ENCODE data around the gene HSDL2.
"Not testable (repeated sequence)": the region's sequence is repeated elsewhere in the genome, so short reads cannot be mapped to it uniquely, and the experiment has no call there.

HSDL2 gene

DNA sequence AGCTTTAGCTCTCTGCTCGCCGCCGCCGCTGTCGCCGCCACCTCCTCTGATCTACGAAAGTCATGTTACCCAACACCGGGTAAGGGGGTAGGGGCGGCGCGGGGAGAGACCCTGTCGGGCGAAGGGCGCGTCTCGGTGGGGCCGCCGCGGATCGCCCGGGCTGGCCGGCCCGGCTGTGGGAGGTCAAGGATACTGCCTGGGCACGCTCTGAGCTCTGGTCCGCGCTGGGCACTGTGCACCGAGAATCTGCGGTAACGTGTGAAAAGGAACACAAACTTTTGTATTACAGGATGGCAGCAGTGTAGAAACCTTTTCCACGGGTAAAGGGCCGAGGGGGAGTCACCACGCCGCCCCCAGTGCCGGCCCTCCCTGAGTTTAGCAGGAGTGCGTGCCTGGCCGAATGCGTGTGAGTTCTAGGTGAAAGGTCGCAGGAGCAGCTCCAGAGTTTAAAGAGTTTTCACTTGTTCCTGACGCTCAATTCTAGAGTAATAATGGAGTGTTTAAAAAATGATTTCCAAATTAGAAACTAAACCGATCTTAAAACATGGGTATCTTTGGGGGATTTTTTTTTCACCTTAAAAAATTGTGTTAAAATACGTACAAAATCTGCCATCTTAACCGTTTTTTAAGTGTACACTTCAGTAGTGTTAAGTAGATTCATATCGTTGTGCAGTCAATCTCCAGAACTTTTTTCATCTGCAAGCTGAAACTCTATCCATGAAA is at the start of gene HSDL2:
Gene HSDL2, plus strand, starts transcription at position 7 of the 723 bp plus-strand sequence. Its CDS starts 56 bp downstream, at position 63.
- peak; percentile 52 for DNase-seq

DNA sequence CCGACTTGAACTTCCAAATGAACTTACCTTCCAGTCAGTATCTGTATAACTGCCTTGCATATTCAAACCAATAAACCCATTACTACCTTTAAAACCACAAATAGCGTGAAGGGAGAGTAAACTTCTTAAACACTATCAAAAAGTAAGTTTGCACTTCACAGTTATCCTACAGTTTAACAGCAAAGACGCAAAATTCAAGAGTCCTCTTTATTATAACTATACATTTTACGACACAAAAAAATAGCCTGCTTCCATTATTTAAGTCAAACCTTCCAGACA is 48.3 kb upstream of the HSDL2 start:
- DNase-seq = no peak

DNA sequence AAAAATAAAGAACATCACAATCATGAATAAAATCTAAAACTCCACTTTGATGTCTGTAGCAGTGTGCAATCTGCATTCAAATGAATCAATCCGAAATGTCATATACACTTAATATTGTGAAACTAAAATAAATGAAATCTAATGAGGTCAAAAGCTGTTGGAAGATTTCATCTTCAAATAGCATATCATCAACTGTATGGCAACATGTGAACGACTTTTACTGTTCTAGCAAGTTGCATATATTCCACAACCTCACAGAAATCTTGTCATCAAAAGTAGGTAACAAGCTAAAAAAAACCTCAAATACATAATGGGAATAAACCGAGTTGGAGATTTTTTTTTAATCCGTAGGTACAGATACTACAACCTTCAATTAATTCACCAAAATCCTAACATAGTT is 47.7 kb upstream of the HSDL2 start:
- DNase-seq = peak; percentile 30

DNA sequence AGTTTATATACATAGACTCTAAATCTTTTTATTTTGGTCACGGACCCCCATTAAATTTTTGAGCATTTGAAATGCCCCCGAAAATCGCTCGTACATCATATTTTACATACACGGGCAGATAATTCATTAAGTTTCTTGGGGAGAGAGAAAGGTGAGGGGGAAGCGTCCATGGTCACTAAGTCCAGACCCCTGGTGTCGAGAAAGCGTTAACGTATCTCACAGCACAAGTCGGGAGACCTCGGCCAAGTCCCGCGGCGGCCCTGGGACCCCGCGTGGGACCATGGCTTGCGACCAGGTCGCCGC is 47.3 kb upstream of the HSDL2 start:
- DNase-seq = no peak

DNA sequence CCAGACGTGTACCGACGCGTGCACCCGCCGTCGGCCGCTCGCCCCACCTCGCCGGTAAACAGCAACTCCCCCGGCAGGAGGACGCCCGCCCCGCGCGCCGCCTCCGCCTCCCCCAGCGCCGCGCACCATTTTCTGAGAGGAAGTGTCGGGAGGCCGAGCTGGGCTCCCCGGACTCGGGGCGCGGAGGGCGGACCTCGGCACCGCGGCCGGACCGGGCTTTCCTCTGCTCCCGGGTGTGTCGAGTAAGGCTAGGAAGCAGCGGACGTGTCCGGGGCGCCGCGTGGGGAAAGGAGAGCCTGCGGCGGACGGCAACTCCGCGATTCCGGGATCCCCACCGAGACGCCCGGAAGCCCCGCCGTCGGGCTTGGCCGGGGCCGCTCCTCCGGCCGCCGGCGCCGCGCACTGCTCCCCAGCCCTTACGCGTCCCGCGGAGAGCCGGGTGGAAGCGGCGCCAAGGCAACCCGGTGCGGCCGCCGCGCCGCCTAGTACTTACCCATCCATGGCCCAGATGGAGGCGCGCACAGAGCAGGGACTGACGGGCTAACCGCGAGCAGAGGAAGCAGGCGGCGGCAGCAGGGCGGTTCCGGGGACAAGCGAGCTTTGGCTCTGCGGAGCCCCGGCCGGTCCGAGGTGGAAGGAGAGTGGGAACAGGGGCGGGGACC is 46.8 kb upstream of the HSDL2 start, which contains the start of gene PTBP3:
Gene PTBP3, minus strand, starts transcription at position 643 of the 662 bp plus-strand sequence. CDS start 35,754 bp downstream, outside the sequence.
- peak; percentile 62 for DNase-seq

DNA sequence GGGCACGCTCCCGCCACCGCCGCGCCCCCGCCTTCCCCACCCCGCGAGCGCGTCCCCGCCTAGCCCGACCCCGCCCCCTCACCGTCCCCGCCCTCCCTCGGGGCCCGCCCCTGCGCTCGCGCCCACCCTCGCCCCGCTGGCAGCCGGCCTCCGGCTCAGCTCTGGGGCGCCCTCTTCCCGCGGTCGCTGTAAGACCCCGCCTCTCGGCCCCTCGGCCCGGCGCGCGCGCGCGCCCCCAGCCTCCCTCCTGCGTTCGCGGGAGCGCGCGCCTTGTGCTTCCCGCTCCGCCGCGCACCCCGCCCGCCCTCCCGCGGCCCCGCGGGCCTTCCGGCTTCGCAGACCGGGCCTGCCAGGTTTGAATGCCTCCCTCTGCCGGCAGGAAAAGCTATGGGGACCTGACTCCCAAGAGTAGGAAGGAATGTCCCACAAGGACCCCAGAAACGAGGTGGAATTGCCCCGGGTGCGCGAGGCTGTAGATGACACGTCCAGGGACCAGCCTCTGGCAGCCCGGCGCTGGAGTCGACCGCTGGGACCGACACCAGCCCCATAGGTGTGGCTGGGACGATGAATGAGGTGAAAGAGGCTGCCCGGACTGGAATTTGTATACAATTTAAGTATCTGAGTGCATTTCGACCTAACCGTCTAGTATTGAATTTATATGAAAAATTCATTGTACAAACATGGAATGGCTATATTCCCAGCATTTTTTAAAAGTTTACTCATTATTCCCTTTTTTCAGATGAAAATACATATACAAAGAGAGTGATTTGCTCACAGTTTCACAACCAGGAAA is 46.1 kb upstream of the HSDL2 start:
- DNase-seq = peak; percentile 89

DNA sequence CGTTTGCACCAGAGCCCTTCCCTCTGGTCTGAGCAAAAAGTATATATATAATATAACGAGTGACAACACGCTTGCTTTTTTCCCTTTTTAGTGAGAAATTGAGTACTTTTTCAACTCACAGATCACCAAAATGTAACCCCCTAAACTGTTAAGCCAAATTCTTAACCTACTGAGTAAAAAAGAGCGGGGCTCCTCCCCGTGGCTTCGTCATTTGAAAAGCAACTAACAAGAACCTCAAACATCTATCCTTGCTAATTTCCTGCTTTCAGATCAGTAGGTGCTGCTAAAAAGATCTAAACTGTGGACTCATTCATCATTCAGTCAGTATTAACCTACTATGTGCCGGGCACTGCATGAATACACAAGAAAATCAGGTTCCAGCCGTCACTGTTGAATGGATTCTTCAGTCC is 45.5 kb upstream of the HSDL2 start:
- no peak for DNase-seq

DNA sequence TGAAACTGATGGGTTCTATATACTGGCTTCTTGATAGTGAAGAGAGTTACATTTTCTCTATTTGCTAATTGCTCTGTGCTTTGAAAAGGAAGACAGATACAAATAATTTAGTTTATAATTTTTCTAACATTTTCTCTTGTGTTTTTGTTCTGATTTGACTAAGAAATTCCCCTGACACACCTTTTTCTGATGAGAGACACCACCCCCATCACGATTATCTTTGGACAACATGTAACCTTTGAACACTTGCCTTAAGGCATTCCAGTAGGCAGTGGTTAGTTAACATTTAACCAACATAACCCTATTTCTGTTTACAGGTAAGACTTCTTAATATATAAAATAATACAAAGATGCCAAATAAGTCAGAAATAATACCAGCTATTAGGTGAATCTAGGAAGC is 42.4 kb upstream of the HSDL2 start:
- no peak for DNase-seq

DNA sequence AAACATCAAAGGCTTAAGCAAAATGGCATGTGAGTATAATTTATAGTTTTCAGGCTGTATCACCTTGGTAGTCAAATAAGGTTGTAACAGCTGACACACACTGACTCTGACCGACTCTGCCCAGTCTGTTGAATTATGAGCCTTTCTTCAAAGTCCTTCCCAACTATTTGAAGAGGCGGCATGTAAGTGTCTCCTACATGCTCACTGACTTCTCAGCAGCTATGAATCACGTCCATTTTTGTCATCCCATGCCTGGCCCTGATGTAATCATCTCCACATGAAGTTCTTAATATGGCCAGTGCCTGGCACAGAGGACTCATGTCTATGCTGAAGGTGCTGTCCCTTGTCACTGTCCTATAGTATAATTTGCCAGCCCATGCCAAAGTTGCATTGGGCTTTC is 41.3 kb upstream of the HSDL2 start:
- DNase-seq = no peak

DNA sequence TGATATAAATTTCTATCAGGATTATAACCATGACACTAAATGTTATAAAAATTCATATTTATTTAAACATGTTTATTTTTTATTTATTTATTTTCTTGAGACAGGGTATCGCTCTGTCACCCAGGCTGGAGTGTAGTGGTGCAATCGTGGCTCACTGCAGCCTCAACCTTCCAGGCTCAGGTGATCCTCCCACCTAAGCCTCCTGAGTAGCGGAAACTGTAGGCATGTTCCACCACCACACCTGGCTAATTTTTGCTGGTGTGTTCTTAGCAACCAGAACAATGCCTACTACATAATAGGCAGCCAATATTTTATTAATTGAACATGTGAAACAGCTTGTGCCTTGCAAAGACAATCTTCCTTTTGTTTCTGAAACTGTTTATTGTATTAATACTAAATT is 40.0 kb upstream of the HSDL2 start:
- DNase-seq = no peak

DNA sequence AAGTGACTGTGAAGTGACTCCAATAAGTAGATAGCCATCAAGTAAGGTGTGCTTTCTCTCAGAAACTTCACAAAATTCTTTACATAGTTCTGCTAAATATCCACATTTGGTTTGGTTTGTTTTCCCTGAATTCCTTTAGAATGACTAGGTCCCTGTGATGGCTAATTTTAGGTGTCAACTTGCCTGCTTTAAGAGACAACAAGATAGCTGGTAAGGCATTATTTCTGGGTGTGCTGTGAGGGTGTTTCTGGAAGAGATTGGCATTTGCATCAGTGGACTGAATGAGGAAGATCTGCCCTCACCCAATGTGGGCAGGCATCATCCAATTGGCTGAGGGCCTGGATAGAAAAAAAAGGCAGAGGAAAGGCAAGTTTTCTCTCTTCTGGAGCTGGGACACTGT is 38.2 kb upstream of the HSDL2 start:
- DNase-seq = no peak

DNA sequence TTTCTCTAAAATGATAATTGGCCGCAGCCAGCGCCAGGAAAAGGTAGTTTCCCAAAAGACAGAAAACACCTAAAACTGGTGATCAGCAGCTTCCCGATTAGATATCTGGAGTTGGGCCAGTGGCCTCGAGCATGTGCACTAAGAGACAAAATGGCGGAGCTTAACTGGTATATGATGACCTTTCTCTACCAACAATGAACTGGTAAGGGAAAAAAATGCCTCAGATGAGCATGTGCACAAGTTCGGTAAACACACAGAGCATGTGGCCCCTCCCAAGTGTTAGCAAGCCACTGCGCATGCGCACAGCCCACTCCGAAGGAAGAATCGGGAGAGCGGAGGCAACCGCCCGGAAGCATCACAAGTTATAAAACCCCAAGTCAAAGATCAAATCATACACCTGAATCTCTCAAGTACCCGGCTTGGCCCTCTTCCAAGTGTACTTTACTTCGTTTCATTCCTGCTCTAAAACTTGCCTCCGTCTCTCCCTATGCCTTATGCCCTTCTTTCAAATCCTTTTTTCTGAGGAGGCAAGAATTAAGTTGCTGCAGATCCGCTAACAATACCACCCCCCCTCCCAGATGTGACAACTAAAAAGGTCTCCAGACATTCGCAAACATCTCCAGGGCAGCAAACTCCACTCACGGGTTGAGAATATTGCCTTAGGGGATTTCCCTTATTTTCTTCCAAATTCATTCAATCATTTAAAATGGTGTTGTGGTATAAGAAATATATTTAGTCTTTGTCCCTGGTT is 31.5 kb upstream of the HSDL2 start:
- no peak for DNase-seq

DNA sequence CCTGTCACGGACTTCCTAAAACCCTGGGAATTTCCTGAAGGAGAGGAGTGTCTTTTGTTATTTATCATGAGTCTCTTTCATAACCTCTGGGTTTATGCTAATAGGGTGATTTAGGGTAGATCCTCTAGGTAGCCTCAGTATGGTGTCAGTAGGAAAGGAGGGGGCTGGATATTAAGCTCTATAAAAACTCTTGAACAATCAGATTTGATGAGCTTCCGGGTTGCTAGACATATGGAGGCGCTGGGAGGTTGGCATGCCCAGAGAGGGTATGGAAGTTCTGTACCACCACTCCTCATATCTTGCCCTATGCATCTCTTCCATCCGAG is 30.9 kb upstream of the HSDL2 start:
- no peak for DNase-seq

DNA sequence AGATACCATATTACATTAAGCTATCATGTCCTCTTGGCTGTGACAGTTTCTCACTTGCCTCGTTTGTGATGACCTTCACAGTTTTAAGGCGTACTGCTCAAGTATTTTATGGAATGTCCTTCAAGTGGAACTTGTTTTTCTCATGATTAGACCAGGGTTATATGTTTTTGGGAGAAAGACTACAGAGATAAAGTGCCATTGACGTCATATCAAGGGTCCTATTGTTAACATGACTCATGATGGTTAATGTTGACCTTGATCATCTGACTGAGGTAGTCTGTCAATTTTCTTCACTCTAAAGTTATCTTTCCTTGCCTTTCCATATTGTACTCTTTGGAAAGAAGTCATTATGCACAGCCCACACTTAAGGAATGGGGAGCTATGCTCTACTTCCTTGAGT is 28.7 kb upstream of the HSDL2 start:
- DNase-seq = no peak

DNA sequence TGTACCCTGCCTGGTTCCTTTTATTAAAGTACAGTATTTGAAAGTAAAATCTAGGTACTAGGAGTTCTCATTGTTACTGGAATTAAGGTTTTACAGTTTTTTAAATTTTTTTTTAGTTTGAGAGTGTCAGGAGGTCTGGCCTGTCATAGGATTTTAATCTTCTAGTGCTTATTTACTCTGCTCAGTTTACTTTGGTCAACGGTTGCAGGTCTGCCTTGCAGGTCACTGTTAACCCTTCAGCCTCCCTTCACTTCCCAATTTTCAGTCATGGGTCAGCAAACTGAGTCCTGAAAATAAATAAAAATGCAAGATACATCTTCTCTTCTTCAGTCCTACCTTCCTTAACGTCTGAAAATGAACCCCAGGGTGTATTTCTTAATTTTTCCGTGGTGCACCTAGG is 27.7 kb upstream of the HSDL2 start:
- DNase-seq = no peak

DNA sequence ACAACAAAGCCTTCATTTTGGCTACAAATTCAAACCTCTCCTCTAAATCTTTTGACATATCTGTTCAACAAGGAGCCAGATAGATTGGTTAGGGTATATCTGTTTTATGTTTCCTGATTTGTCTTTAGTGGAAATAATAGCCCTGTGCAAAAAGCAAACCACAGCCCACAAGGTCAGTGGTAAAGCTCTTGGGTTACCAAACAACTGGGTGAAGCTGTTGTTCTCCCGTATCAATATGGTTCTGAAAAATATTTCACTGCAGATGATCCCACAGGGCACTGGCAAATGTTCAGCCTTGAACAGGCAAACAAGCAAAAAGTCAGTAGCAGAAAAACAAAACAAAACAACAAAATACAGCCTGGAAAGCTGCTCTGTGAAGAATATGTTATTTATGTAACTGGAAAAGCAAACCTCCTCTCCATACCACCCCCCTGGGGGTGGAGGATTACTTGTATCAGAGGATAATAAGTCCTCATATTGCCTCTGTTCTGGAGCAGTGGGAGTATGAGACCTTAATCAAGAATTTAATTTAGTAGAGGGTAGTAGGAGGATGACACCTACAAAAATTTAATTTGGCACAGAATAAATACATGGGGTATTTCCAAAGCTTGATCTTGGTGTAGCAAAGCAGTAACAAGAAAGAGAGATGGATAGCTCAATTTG is 25.7 kb upstream of the HSDL2 start:
- DNase-seq = no peak

DNA sequence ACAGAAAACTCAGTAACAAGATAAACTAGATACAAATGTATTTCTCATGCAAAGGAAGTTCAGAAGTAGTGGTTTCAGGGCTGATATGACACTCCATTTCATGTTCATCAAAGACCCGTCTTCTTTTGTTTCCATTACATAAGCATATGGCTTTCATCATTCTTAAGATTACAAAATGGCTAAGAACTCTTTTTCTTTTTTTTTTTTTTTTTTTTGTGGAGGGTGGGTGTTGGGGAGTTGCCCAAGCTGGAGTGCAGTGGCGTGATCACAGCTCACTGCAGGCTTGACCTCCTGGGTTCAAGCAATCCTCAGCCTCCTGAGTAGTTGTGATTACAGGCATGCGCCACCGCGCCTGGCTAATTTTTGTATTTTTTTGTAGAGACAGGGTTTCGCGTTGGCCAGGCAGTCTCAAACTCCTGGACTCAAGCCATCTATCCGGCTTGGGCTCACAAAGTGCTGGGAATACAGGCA is 24.4 kb upstream of the HSDL2 start:
- DNase-seq = no peak

DNA sequence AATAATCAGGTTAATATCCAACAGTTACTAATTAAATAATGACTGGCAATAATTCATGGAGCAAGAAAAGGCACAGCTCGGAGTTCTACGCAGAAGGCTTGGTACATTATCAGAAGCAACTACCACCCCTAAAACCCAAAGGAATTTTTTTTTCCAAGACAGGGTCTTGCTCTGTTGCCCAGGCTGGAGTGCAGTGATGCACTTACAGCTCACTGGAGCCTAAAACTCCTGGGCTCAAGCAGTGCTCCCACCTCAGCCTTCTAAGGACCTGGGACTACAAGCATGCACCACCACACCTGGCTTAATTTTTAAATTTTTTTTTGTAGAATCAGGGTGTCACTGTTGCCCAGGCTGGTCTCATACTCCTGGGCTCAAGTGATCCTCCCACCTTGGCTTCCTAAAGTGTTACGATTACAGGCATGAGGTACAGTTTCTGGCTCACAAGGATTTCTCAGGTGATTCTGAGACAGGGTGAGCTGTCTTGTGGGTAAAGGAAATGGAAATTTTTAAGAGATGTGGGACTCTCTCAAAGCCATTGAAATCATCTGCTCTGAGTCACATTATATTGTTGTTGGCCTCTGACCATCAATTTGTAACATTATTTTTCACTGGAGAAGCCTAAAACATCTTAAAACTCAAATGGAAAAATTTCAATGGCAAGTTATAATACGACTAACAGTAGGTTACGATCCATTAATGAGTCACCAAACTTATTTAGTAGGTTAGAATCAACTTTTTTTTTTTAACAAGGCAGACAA is 19.7 kb upstream of the HSDL2 start:
- DNase-seq = no peak

DNA sequence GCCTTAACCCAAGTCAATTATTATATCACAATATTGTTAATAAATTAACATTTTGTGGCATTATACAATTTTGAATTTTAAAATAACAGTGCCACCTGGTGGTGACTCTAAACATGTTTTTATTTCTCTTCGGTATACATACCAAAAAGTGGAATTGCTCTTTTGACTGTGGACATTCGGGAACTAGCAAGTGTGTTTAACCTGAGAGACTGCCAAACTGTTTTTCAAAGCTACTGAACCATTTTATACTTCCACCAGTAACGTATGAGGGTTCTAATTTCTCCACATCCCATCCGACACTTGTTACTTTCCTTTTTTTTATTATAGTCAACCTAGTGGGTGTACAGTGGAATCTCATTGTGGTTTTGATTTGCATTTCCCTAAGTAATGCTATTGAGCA is 18.3 kb upstream of the HSDL2 start:
- DNase-seq = peak; percentile 55

DNA sequence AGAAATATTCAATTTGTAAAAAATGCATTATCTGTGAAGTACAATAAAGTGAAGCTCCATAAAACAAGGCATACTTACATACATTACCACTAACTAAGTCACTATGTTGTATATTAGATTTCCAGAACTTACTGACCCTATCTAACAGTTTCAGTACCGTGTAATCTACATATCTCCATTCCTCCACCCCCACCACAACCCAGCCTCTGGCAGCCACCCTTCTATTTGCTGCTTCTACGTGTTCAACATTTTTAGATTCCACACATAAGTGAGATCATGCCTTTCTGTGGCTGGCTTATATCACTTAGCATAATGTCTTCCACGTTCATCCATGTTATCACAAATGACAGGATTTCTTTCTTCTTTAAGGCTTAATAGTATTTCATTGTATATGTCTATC is 15.1 kb upstream of the HSDL2 start:
- no peak for DNase-seq

DNA sequence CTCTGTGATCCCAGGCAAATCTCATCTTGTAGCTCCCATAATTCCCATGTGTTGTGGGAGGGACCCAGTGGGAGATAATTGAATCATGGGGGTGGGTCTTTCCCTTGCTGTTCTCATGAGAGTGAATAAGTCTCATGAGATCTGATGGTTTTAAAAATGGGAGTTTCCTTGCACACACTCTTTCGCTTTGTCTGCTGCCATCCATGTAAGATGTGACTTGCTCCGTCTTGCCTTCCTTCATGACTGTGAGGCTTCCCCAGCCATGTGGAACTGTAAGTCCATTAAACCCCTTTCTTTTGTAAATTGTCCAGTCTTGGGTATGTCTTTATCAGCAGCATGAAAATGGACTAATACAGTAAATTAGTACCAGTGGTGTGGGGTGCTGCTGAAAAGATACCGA is 14.7 kb upstream of the HSDL2 start:
- not testable (repeated sequence) for DNase-seq

DNA sequence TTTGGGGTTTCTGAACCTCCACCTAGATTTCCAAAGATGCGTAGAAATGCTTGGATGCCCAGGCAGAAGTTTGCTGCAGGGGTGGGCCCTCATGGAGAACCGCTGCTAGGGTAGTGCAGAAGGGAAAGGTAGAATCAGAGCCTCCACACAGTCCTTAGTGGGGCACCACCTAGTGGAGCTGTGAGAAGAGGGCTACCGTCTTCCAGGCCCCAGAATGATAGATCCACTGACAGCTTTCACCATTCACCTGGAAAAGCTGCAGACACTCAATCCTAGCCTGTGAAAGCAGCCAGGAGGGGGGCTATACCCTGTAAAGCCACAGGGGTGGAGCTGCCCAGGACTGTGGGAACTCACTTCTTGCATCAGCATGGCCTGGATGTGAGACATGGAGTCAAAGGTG is 13.3 kb upstream of the HSDL2 start:
- DNase-seq = no peak

All from NCI-H1105 treated with DMSO at 0.1 percent for 48 hours (cell line).